ENCODE measurements around the gene FGD3. TPM values are rescaled to one million over a fixed set of nuclear protein-coding genes. Genes with fewer than 3 reads are reported as not detected.

The FGD3 gene
- total and polyA plus RNA-seq, 2 of the 8 experiments (the other 6 are each of a cell fraction or from before 2014, with no cell fraction given): 1.4 to 1.9 TPM

DNA sequence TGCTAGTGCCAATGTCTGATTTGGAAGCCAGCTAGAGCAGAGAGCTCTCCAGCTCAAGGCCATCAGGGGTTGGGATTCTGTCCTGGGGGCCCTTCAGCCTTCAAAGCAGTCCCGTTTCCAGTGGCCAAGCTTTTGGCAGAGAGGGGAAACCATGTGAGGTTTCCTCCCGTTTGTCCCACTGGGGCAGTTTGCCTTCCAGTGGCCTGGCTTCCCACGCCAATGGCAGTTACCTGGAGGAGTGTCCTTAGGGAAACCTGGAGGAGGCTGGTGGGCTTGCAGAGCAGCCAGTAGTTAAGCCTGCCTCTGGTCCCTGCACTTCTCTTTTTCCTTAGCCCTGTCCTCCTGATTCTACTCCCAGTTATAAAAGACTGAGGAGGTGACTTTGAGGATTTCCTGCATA, 37.7 kb downstream of the FGD3 start (continued):
- no peak for TF ChIP-seq GABPA (IDR thresholded peaks at IDR 0.05; ENCODE audit: borderline replicate concordance, insufficient read depth, low read length)
- no peak for TF ChIP-seq TCF12 (IDR thresholded peaks at IDR 0.05; ENCODE audit: low read depth, low read length)
- no peak for TF ChIP-seq NANOG (IDR thresholded peaks at IDR 0.05; ENCODE audit: insufficient read depth, low read depth, low read length, poor library complexity, severe bottlenecking)

Data from H1 (cell line).